ENCODE data around the gene COMMD3. TPM values are rescaled to one million over a fixed set of nuclear protein-coding genes. Genes with fewer than 3 reads are reported as not detected.

The COMMD3 gene
- total and polyA plus RNA-seq, 12 donors = 7.5 to 82.4 (median 45.0) TPM

DNA sequence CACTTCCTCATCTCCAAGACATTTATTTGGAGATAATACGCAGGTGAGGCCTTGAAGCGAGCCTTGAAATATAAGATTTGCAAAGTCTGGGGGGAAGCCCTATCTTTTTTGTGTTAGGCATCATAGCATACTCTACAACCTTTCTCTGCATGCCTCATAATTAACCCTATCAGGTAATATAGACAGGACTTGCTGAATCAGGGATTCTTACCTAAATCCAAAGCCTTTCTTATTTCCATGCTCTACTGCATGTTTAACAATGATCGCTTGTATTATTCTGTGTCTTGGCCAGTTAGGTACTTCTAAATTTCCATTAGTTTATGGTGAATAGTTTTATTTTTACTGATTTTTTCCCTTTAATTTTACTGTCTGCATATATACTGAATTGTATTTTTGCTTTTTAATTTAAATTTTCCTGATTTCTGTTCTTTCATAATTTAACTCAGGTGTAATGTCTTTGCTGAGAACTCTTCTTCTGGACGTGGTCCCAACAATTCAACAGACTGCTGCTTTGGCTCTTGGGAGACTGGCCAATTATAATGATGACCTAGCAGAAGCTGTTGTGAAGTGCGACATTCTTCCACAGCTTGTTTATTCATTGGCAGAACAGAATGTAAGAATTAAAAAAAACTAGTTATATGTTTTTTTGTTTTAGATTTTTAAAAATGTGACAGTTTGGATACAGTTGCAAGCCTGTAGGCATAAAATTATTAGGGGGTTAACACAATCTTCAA is 48.4 kb downstream of the COMMD3 start:
- no peaks in the 10 kb centered on the region for H3K9me3 ChIP-seq (replicated peaks in 1 of 3)
- DNase-seq = no peak
- intact Hi-C loops (cut with DNase I) = no loop called here
- 79 to 86% (median 82%) methylated on average over 5 of the region's 5 CpGs for WGBS, 4 donors
- no peaks in the 10 kb centered on the region for H3K4me1 ChIP-seq (replicated peaks in 1 of 2)
- TF ChIP-seq POLR2A (IDR thresholded peaks at IDR 0.05) = no peak
- TF ChIP-seq, protein P1, sequence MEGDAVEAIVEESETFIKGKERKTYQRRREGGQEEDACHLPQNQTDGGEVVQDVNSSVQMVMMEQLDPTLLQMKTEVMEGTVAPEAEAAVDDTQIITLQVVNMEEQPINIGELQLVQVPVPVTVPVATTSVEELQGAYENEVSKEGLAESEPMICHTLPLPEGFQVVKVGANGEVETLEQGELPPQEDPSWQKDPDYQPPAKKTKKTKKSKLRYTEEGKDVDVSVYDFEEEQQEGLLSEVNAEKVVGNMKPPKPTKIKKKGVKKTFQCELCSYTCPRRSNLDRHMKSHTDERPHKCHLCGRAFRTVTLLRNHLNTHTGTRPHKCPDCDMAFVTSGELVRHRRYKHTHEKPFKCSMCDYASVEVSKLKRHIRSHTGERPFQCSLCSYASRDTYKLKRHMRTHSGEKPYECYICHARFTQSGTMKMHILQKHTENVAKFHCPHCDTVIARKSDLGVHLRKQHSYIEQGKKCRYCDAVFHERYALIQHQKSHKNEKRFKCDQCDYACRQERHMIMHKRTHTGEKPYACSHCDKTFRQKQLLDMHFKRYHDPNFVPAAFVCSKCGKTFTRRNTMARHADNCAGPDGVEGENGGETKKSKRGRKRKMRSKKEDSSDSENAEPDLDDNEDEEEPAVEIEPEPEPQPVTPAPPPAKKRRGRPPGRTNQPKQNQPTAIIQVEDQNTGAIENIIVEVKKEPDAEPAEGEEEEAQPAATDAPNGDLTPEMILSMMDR (IDR thresholded peaks at IDR 0.05) = no peak
- H3K27ac ChIP-seq = no peak overlapping the region
- H3K4me3 ChIP-seq = no peak overlapping the region
- H3K36me3 ChIP-seq (replicated peaks in 1 of 2) = no peaks in the 10 kb centered on the region
- peaks cover 20% of the 10 kb centered on the region for H3K27me3 ChIP-seq

DNA sequence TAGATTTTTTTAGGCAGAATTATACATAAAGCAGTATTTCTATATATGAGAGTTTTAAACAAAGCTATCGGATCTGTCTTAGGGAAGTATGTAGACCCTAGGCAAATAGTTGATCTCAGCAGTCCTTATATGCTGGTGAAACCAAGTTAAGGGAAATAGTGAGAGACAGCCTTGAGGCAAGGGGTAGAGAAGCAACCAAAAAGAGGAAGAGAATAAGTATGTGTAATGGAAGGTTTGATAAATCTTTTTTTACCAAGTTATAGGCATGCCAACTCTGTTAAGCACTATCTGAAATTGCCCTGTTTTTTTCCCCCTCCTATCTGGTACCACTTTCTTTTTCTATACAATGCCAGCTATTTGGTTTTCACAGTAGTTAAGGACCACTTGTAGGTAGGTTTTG is 49.0 kb downstream of the COMMD3 start:
- H3K4me1 ChIP-seq (replicated peaks in 1 of 2) = no peaks in the 10 kb centered on the region
- 68 to 89% (median 77%) methylated on average over 1 of the region's 1 CpG for WGBS, 4 donors

DNA sequence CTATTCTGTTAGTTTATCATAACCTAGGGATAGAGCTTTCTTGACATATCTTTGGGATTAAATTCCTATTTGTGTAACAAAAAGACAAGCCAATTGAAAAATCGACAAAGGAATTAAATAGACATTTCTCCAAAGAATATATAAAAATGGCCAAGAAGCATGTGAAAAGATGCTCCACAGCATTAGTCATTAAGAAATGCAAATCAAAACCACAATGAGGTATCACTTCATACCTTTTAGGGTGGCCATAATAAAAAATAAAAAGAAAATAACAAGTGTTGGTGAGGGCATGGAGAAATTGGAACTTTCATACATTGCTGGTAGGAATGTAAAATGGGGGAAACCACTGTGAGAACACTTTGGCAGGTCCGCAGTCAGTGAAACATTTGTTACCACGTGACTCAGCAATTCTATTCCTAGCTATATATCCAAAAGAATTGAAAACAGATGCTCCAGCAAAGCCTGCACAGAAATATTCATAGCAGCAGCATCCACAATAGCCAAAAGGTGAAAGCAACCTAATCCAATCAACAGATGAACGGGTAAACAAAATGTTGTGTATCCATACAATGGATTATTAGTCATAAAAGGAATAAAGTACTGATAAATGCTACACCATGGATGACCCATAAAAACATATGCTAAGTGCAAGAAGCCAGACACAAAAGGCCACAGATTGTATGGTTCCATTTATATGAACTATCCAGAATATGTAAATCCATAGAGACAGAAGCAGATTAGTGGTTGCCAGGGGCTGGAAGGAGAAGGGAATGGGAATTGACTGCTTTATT is 49.7 kb downstream of the COMMD3 start:
- TF ChIP-seq POLR2A (IDR thresholded peaks at IDR 0.05) = no peak
- TF ChIP-seq, protein P1 (IDR thresholded peaks at IDR 0.05) = no peak
- Histone ChIP-seq H3K9me3 (replicated peaks in 1 of 3) (no peaks in the 10 kb centered on the region), H3K36me3 (replicated peaks in 1 of 2) (no peaks in the 10 kb centered on the region), H3K27ac (no peak overlapping the region), H3K4me3 (no peak overlapping the region), H3K4me1 (replicated peaks in 1 of 2) (no peaks in the 10 kb centered on the region), H3K27me3 (peaks cover 20% of the 10 kb centered on the region)
- intact Hi-C loops (cut with DNase I) = no loop called here
- 77 to 88% (median 81%) methylated on average over 4 of the region's 4 CpGs for WGBS, 4 donors
- DNase-seq = no peak

More for the DNA sequence above, 49.0 kb downstream of the COMMD3 start:
- no peak for DNase-seq
- H3K27me3 ChIP-seq = peaks cover 20% of the 10 kb centered on the region
- H3K27ac ChIP-seq = no peak overlapping the region
- no peak overlapping the region for H3K4me3 ChIP-seq
- intact Hi-C loops (cut with DNase I) = no loop called here
- H3K9me3 ChIP-seq (replicated peaks in 1 of 3) = no peaks in the 10 kb centered on the region
- no peak for TF ChIP-seq POLR2A (IDR thresholded peaks at IDR 0.05)
- TF ChIP-seq, protein P1 (IDR thresholded peaks at IDR 0.05) = no peak
- H3K36me3 ChIP-seq (replicated peaks in 1 of 2) = no peaks in the 10 kb centered on the region

DNA sequence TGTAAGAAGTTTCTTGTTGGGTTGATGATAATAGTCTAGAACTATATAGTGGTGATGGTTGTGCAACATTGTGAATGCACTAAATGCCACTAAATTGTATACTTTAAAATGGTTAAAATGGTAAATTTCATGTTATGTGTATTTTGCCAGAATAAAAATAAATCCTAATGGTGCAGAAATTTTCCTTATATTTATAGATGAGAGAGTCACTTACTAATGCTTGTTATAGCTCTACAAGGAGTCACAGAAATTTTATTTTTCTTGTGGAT is 50.2 kb downstream of the COMMD3 start:
- intact Hi-C loops (cut with DNase I) = no loop called here
- no peak overlapping the region for H3K27ac ChIP-seq

More for the DNA sequence above, 50.2 kb downstream of the COMMD3 start:
- H3K4me1 ChIP-seq (replicated peaks in 1 of 2) = no peaks in the 10 kb centered on the region
- H3K4me3 ChIP-seq = no peak overlapping the region
- H3K9me3 ChIP-seq (replicated peaks in 1 of 3) = no peaks in the 10 kb centered on the region
- H3K27me3 ChIP-seq = peaks cover 15% of the 10 kb centered on the region
- DNase-seq = no peak
- H3K36me3 ChIP-seq (replicated peaks in 1 of 2) = no peaks in the 10 kb centered on the region
- TF ChIP-seq POLR2A (IDR thresholded peaks at IDR 0.05) = no peak
- TF ChIP-seq, protein P1 (IDR thresholded peaks at IDR 0.05) = no peak

All from adrenal gland (tissue), 12 donors.